Right lobe of liver (tissue), 6 donors: ENCODE measurements around the gene ADGRG6. TPM values are rescaled to one million over a fixed set of nuclear protein-coding genes. Genes with fewer than 3 reads are reported as not detected.

Experiments used
- ATAC-seq, 4 donors: fragments of 200-7000 bp; cut with Tn5 transposase; one replicate each; pipeline ENCODE4 v1.9.1; 2020; ENCODE audit warnings: mild to moderate bottlenecking in 4 of 4, moderate library complexity in 4 of 4
- DNase-seq, 3 donors: peaks; one replicate each; pipeline ENCODE4 v3.0.0-alpha.2; 2020
- H3K27ac ChIP-seq, 3 donors: fragments of 200-600 bp; one replicate each; pipeline ENCODE4 v1.8.0; 2022
- H3K27me3 ChIP-seq, 2 donors: fragments of 200-600 bp; one replicate each; pipeline ENCODE4 v1.8.0; 2022
- H3K36me3 ChIP-seq, 4 donors: fragments of 200-600 bp; sonication (generic) in 1 of 4; one replicate each; pipeline versions ENCODE4 v1.5.1 to v1.8.0; 2017 to 2022; ENCODE audit warnings: control low read depth in 1 of 4
- H3K4me1 ChIP-seq, 4 donors: fragments of 200-600 bp; sonication (generic) in 1 of 4; one replicate each; pipeline versions ENCODE4 v1.5.1 to v1.8.0; 2017 to 2022; ENCODE audit warnings: control low read depth in 1 of 4
- H3K4me3 ChIP-seq, 3 donors: fragments of 200-600 bp; one replicate each; pipeline ENCODE4 v1.8.0; 2022
- H3K9me3 ChIP-seq, 4 donors: fragments of 200-600 bp; sonication (generic) in 1 of 4; one replicate each; pipeline versions ENCODE4 v1.5.1 to v1.8.0; 2017 to 2022; ENCODE audit warnings: control low read depth in 1 of 4
- POLR2A ChIP-seq: fragments of 450-650 bp; IDR thresholded peaks from one replicate; pipeline ENCODE4 v1.6.1; 2017; ENCODE audit warnings: antibody characterized with exemption, mild to moderate bottlenecking
- WGBS: methylation state at CpG from one replicate; pipeline ENCODE4 v1.1.6; 2018; ENCODE audit warnings: low coverage, low lambda C conversion rate; ENCODE audit not compliant: insufficient coverage; ENCODE audit errors: missing lambda C conversion rate; 5-methylcytosine and 5-hydroxymethylcytosine counted together
- intact Hi-C, 2 donors: fragments of 100-400 bp; cut with DNase I; formaldehyde crosslinking; loops; one replicate each; pipeline versions ENCODE4 v1.11.2 to v1.14.1; 2022
- total RNA-seq, 6 experiments: library from RNA; depleted of rRNA in 2 of 6; stranded (reverse); fragments of >200 nt in 2 of 6; fragmentation: NEBNext Ultra II Directional in 3 of 6; extraction: Animal tissue kit (Norgen Biotek cat#: 25700) in 3 of 6; gene quantifications; one replicate each; pipeline versions ENCODE4 v1.1.0 to v1.2.4, GENCODE V29; 2016 to 2023
- TF ChIP-seq, protein P1 (sequence below), 4 donors: fragments of 200-600 bp in 3 of 4; fragments of 450-650 bp in 1 of 4; IDR thresholded peaks; one replicate each; pipeline versions ENCODE4 v1.5.1 to v1.8.0; 2016 to 2022; ENCODE audit warnings: antibody characterized with exemption in 4 of 4, mild to moderate bottlenecking in 2 of 4
- donor health status: DM: no; HTN: yes; CAD: no.
- donor health status: DM: no; HTN: no; CAD: no.
- donor health status: DM: no; HTN: no; CAD: no.
- donor health status: DM: no; HTN: yes; CAD: no.
- donor health status: DM: no; HTN: yes; CAD: no.

ADGRG6 gene
- total RNA-seq, 6 experiments from 2014 or later = 49.6 to 114 (median 94.6) TPM

DNA sequence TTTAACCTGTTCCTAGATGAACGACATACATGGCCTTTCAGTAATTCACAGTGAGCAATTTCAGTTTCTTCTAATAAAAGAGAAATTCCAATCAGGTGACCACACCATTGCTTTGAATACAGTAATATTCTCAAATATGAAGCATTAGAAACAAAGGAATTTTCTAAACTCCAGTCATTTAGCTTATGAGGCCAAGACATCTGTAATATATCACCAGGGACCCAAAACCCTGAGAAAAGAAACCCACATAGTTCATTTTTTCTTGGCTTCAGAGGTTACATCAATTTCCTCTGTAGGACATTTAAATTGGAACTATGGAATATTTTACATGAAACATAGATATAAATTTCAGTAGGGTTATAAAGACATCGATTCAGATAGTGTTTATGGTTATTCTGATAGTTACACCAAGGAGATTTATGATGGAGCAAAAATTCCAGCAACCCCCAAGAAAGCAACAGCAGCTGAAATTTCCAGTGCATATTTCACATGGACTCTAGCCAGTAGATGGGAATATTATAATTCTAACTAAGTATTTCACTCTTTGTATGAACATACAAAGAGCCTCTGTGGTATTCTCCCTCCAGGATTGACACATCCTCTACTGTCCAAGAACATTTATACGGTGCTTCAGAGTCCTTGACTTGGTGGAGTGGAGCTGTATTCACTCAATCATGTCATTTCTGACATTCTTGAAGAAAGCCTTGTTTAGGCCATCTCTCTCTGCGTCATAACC lies 82.9 kb downstream of the ADGRG6 start:
- intact Hi-C loops = no loop called here
- TF ChIP-seq, protein P1, sequence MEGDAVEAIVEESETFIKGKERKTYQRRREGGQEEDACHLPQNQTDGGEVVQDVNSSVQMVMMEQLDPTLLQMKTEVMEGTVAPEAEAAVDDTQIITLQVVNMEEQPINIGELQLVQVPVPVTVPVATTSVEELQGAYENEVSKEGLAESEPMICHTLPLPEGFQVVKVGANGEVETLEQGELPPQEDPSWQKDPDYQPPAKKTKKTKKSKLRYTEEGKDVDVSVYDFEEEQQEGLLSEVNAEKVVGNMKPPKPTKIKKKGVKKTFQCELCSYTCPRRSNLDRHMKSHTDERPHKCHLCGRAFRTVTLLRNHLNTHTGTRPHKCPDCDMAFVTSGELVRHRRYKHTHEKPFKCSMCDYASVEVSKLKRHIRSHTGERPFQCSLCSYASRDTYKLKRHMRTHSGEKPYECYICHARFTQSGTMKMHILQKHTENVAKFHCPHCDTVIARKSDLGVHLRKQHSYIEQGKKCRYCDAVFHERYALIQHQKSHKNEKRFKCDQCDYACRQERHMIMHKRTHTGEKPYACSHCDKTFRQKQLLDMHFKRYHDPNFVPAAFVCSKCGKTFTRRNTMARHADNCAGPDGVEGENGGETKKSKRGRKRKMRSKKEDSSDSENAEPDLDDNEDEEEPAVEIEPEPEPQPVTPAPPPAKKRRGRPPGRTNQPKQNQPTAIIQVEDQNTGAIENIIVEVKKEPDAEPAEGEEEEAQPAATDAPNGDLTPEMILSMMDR (IDR thresholded peaks at IDR 0.05) = no peak
- TF ChIP-seq POLR2A = no peak
- ATAC-seq = no peak
- H3K27me3 ChIP-seq = no peaks in the 10 kb centered on the region
- DNase-seq = no peak
- no peaks in the 10 kb centered on the region for H3K9me3 ChIP-seq
- no peak overlapping the region for H3K4me3 ChIP-seq
- H3K36me3 ChIP-seq = no peaks in the 10 kb centered on the region
- peak overlapping the region in 1 of 3 donors; percentile 2 for H3K27ac ChIP-seq
- WGBS = 61% methylated on average over 4 of the region's 4 CpGs
- peaks cover 0 to 14% (median 6%) of the 10 kb centered on the region in 4 donors for H3K4me1 ChIP-seq

DNA sequence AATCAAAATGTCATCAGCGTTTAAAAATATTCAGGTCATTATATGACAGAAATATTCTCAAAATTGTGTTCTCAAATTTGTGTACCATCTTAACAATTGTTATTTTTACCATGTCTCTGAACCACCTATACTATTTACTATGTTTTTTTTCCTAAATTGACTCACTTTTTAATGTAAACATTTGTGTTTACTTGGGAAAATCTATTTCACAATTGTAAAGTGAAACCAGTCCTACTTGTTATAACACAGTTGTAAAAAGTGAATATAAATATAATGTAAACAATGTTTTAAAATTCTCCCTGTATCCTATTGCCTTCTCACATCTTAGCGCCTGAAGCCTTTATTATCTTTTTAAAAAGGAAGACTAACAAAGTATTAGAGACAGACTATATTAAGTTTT lies 83.5 kb downstream of the ADGRG6 start:
- intact Hi-C loops = no loop called here
- Histone ChIP-seq H3K27ac (peak overlapping the region in 1 of 3 donors; percentile 2), H3K36me3 (no peaks in the 10 kb centered on the region), H3K4me1 (peaks cover 0 to 14% (median 6%) of the 10 kb centered on the region in 4 donors), H3K27me3 (no peaks in the 10 kb centered on the region), H3K4me3 (no peak overlapping the region), H3K9me3 (no peaks in the 10 kb centered on the region)
- no peak for DNase-seq
- no peak for ATAC-seq
- 92% methylated on average over 2 of the region's 2 CpGs for WGBS
- TF ChIP-seq, protein P1 (IDR thresholded peaks at IDR 0.05) = no peak
- no peak for TF ChIP-seq POLR2A

DNA sequence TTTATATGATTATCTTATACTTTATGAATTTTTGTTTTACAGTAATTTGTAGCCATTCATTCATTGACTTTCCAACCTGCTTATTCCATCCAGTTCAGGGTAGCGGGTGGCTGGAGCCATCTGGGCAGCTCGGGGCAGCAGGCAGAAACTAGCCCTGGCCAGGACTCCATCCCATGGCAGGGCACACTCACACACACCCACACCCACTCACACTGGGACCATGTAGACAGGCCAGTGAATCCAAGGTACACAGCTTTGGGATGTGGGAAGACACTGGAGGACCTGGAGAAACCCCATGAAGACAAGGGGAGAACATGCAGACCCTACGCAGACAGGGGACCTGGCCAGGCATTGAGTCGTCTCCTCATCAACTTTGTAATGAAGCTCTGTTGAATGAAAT lies 84.8 kb downstream of the ADGRG6 start:
- intact Hi-C loops = no loop called here
- no peak for DNase-seq
- H3K9me3 ChIP-seq = no peaks in the 10 kb centered on the region
- H3K36me3 ChIP-seq = no peaks in the 10 kb centered on the region
- peak overlapping the region in 1 of 3 donors; percentile 27 for H3K27ac ChIP-seq
- peaks cover 0 to 14% (median 6%) of the 10 kb centered on the region in 4 donors for H3K4me1 ChIP-seq
- 92% methylated on average over 4 of the region's 4 CpGs for WGBS
- no peak overlapping the region for H3K4me3 ChIP-seq
- ATAC-seq = peak in 2 of 4 donors; percentile 23 to 46
- TF ChIP-seq, protein P1 (IDR thresholded peaks at IDR 0.05) = no peak
- TF ChIP-seq POLR2A = no peak
- no peaks in the 10 kb centered on the region for H3K27me3 ChIP-seq

DNA sequence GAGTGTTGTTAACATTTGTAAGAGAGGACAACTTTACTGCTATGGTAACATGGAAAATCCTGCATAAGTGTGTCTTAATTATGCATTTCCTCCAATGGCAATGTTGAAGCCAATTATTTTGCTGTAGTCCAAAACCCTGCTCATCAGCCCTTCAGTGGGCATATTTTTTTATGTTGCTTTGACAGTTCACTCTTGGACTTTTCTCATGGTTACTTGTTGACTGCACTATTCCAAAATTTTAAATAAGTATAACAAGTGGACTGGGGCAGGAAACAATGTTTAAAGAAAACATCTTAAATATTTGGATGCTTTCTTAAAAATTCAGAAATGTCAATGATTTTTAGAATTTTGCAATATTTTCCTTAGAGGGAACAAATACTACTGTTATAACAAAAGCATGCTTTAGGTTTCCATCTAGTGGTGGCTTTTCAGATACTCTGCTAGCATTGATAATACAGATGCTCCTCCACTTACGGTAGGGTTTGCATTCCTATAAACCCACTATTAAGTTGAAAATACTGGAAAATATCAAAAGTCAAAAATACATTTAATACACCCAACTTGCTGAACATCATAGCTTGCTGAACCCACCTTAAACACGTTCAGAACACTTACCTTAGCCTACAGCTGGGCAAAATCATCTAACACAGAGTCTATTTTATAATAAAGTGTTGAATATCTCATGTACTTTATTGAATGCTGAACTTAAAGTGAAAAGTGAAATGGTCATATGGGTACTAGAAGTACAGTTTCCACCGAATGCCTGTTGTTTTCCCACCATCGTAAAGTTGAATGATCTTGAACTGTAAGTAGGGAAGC lies 86.4 kb downstream of the ADGRG6 start:
- Histone ChIP-seq H3K4me3 (no peak overlapping the region), H3K27me3 (no peaks in the 10 kb centered on the region), H3K36me3 (peaks cover 0 to 5% (median under 1%) of the 10 kb centered on the region in 4 donors), H3K9me3 (no peaks in the 10 kb centered on the region), H3K4me1 (peaks cover 0 to 14% (median 6%) of the 10 kb centered on the region in 4 donors), H3K27ac (peak overlapping the region in 1 of 3 donors; percentile 27)
- TF ChIP-seq, protein P1 (IDR thresholded peaks at IDR 0.05) = peak; percentile 71 to 74 (median 73)
- no peak for TF ChIP-seq POLR2A
- 16% methylated on average over 4 of the region's 4 CpGs for WGBS
- intact Hi-C loops = no loop called here
- ATAC-seq (peak; percentile 84 to 95 (median 91)), DNase-seq (no peak)
